Neutrophil (primary cell): ENCODE data around the gene TEFM.
A peak's percentile ranks its signal among the peaks of the same experiment; 100 is the strongest.

Experiments used
- H3K27ac ChIP-seq: fragments of 200-600 bp; sonication (generic); 2 replicates; pipeline ENCODE4 v1.5.1; 2016; ENCODE audit warnings: mild to moderate bottlenecking, moderate library complexity
- H3K27me3 ChIP-seq: fragments of 200-600 bp; sonication (generic); 2 replicates; pipeline ENCODE4 v1.6.0; 2016; ENCODE audit warnings: mild to moderate bottlenecking
- H3K36me3 ChIP-seq: fragments of 200-600 bp; sonication (generic); 2 replicates; pipeline ENCODE4 v1.5.1; 2017
- H3K4me1 ChIP-seq, 2 experiments: fragments of 200-600 bp in 1 of 2; sonication (generic) in 1 of 2; 1 replicate in 1 of 2; 2 replicates in 1 of 2; pipeline versions ENCODE4 v1.5.1 to v1.6.1; 2013 to 2016; ENCODE audit warnings: low read depth in 1 of 2, low read length in 1 of 2, mild to moderate bottlenecking in 1 of 2, moderate library complexity in 1 of 2; ENCODE audit not compliant: control insufficient read depth in 1 of 2, insufficient read depth in 1 of 2
- H3K4me3 ChIP-seq, 2 experiments: fragments of 200-600 bp in 1 of 2; sonication (generic) in 1 of 2; 1 replicate in 1 of 2; 2 replicates in 1 of 2; pipeline ENCODE4 v1.5.1; 2013 to 2016; ENCODE audit warnings: low read depth in 1 of 2, low read length in 1 of 2, mild to moderate bottlenecking in 1 of 2, moderate library complexity in 1 of 2
- H3K9me3 ChIP-seq: fragments of 200-600 bp; sonication (generic); 2 replicates; pipeline ENCODE4 v1.5.1; 2016
- CTCF ChIP-seq: fragments of 200-600 bp; sonication (generic); IDR thresholded peaks from 2 replicates; pipeline ENCODE4 v1.5.1; 2016; ENCODE audit warnings: antibody characterized with exemption

The TEFM gene

GRCh38 chr17:30924341-30924740, 18.3 kb upstream of the TEFM start:
- TF ChIP-seq CTCF: no peak
- H3K27ac ChIP-seq: no peak overlapping the region
- H3K4me1 ChIP-seq: peaks cover 8 to 16% of the 10 kb centered on the region in 2 experiments
- H3K4me3 ChIP-seq: no peak overlapping the region
- H3K36me3 ChIP-seq: no peaks in the 10 kb centered on the region
- H3K9me3 ChIP-seq: no peaks in the 10 kb centered on the region
- peaks cover 64% of the 10 kb centered on the region for H3K27me3 ChIP-seq

- H3K27me3 ChIP-seq: peaks cover 82% of the 10 kb centered on the region
- peaks cover 8 to 16% of the 10 kb centered on the region in 2 experiments for H3K4me1 ChIP-seq
- H3K9me3 ChIP-seq: no peaks in the 10 kb centered on the region
- TF ChIP-seq CTCF: no peak
- H3K36me3 ChIP-seq: no peaks in the 10 kb centered on the region
- H3K27ac ChIP-seq: no peak overlapping the region
- H3K4me3 ChIP-seq: peak overlapping the region; percentile 63 to 73
Measured at GRCh38 chr17:30922235-30923030, 16.4 kb upstream of the TEFM start.

- Histone ChIP-seq H3K27ac (peak within 1 kb of the TSS; percentile 13), H3K36me3 (no peaks in the 10 kb centered on the region), H3K4me1 (peaks cover 8 to 16% of the 10 kb centered on the region in 2 experiments), H3K9me3 (no peaks in the 10 kb centered on the region), H3K4me3 (peak within 1 kb of the TSS; percentile 63 to 73), H3K27me3 (peaks cover 90% of the 10 kb centered on the region)
- TF ChIP-seq CTCF: no peak
Measured at GRCh38 chr17:30921544-30922196, 15.6 kb upstream of the TEFM start, which contains the start of gene ADAP2. Gene ADAP2, plus strand, starts transcription at chr17:30921945. Its CDS starts 70 bp downstream, at chr17:30922015.

GRCh38 chr17:30920683-30921543, 14.9 kb upstream of the TEFM start:
- H3K4me1 ChIP-seq: peaks cover 8 to 16% of the 10 kb centered on the region in 2 experiments
- no peak overlapping the region for H3K27ac ChIP-seq

More at GRCh38 chr17:30920683-30921543, 14.9 kb upstream of the TEFM start:
- TF ChIP-seq CTCF: no peak
- H3K27me3 ChIP-seq: peaks cover 91% of the 10 kb centered on the region
- H3K9me3 ChIP-seq: no peaks in the 10 kb centered on the region
- peak overlapping the region; percentile 63 to 73 for H3K4me3 ChIP-seq
- H3K36me3 ChIP-seq: no peaks in the 10 kb centered on the region
